CD4-positive, alpha-beta T cell (primary cell): ENCODE measurements around the gene ZCCHC7. TPM values are rescaled to one million over a fixed set of nuclear protein-coding genes. Genes with fewer than 3 reads are reported as not detected.
A peak's percentile ranks its signal among the peaks of the same experiment; 100 is the strongest.
"Not testable (repeated sequence)": the region's sequence is repeated elsewhere in the genome, so short reads cannot be mapped to it uniquely, and the experiment has no call there.

Experiments used
- ATAC-seq: fragments of 200-7000 bp; cut with Tn5 transposase; one replicate; pipeline ENCODE4 v1.10.0; 2022; ENCODE audit warnings: mild to moderate bottlenecking; ENCODE audit not compliant: poor library complexity
- CTCF ChIA-PET: fragments of 350-600 bp; sonication (Branson Sonifier 250); formaldehyde crosslinking; loops from one replicate; lab custom pipeline; 2021; ENCODE audit warnings: antibody characterized with exemption, inconsistent platforms; lab: Charles Lee
- POLR2A ChIA-PET: fragments of 350-600 bp; sonication (Branson Sonifier 250); formaldehyde crosslinking; loops from one replicate; lab custom pipeline; 2021; ENCODE audit warnings: antibody characterized with exemption, inconsistent platforms; lab: Charles Lee
- DNase-seq, 14 experiments: peaks; one replicate each; pipeline ENCODE4 v3.0.0-alpha.2; 2013 to 2020; ENCODE audit warnings: mixed read lengths in 2 of 14
- H3K27ac ChIP-seq, 2 donors: one replicate each; pipeline versions ENCODE4 v1.5.1 to v1.7.0; 2013; ENCODE audit warnings: low read length in 2 of 2, low read depth in 1 of 2, mild to moderate bottlenecking in 1 of 2
- H3K27me3 ChIP-seq, 2 experiments: 1 replicate in 1 of 2; 2 replicates in 1 of 2; pipeline versions ENCODE4 v1.6.1 to v1.7.0; 2013; ENCODE audit warnings: low read length in 2 of 2, control low read depth in 1 of 2, mild to moderate bottlenecking in 1 of 2, moderate library complexity in 1 of 2; ENCODE audit not compliant: insufficient read depth in 2 of 2, control insufficient read depth in 1 of 2
- H3K36me3 ChIP-seq: one replicate; pipeline ENCODE4 v1.6.1; 2013; ENCODE audit warnings: low read length, control low read depth; ENCODE audit not compliant: insufficient read depth
- H3K4me1 ChIP-seq: one replicate; pipeline ENCODE4 v1.6.1; 2013; ENCODE audit warnings: low read length, control low read depth; ENCODE audit not compliant: insufficient read depth
- H3K4me3 ChIP-seq: one replicate; pipeline ENCODE4 v1.5.1; 2013; ENCODE audit warnings: mild to moderate bottlenecking, low read length, moderate library complexity
- H3K9me3 ChIP-seq, 2 experiments: 1 replicate in 1 of 2; 2 replicates in 1 of 2; pipeline versions ENCODE4 v1.6.1 to v1.7.0; 2013; ENCODE audit warnings: low read length in 2 of 2, mild to moderate bottlenecking in 2 of 2, control low read depth in 1 of 2, moderate library complexity in 1 of 2; ENCODE audit not compliant: control insufficient read depth in 1 of 2, insufficient read depth in 1 of 2
- H3K27ac Mint-ChIP-seq: one replicate; pipeline ENCODE4 v1.8.0; 2020; ENCODE audit warnings: mixed read lengths
- H3K27me3 Mint-ChIP-seq: one replicate; pipeline ENCODE4 v1.8.0; 2021; ENCODE audit warnings: mixed read lengths
- H3K36me3 Mint-ChIP-seq: one replicate; pipeline ENCODE4 v1.8.0; 2021; ENCODE audit warnings: low read depth, mixed read lengths
- H3K4me1 Mint-ChIP-seq: one replicate; pipeline ENCODE4 v1.8.0; 2021; ENCODE audit warnings: low read depth, mixed read lengths
- H3K4me3 Mint-ChIP-seq: one replicate; pipeline ENCODE4 v1.8.0; 2020; ENCODE audit warnings: mild to moderate bottlenecking, mixed read lengths
- H3K9me3 Mint-ChIP-seq: one replicate; pipeline ENCODE4 v1.8.0; 2020; ENCODE audit warnings: mixed read lengths
- intact Hi-C, 2 experiments: fragments of 100-400 bp; cut with DNase I in 1 of 2; cut with micrococcal nuclease in 1 of 2; formaldehyde crosslinking; loops; one replicate each; pipeline versions ENCODE4 v1.15.1 to v1.9.0; 2023 to 2025; cut with DNase I, micrococcal nuclease
- total RNA-seq, 174 experiments: library from RNA in 2 of 174; stranded (reverse) in 2 of 174; gene quantifications; one replicate each; pipeline ENCODE4 v1.2.3 and lab custom pipeline; 2021 to 2026
- TF ChIP-seq, protein P1 (sequence below): fragments of 200-600 bp; IDR thresholded peaks from one replicate; pipeline ENCODE4 v1.8.0; 2022; ENCODE audit warnings: antibody characterized with exemption, mild to moderate bottlenecking

The ZCCHC7 gene
- total RNA-seq, 2 experiments from 2014 or later = 40.7 to 41.0 TPM

DNA sequence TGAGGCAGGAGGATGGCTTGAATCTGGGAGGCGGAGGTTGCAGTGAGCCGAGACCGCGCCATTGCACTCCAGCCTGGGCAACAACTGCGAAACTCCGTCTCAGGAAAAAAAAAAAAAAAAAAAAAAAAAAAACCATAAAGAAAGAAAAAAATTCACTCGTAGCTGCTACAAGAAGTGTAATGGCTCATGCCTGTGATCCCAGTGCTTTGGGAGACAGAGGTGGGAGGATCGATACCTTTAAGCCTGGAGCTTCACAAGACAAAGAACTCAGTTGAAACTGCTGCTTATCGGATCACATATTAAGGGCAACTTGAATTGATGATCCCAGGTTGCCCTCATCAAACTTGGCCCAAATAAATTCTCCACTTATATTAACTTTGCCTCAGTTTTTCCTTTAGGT is 1.0 kb upstream of the ZCCHC7 start:
- H3K4me3 ChIP-seq = no peak overlapping the region
- no peak for DNase-seq
- H3K27ac Mint-ChIP-seq = peak overlapping the region; percentile 92
- H3K4me1 ChIP-seq = peaks cover 16% of the 10 kb centered on the region
- H3K36me3 ChIP-seq = no peaks in the 10 kb centered on the region
- no peaks in the 10 kb centered on the region for H3K27me3 Mint-ChIP-seq
- intact Hi-C loops = loop anchor here in 1 of 2 experiments (10.0 kb wide), 1 partner anchor 345 kb away; the partner anchor contains the start of gene ZBTB5
- H3K36me3 Mint-ChIP-seq = peaks cover 22% of the 10 kb centered on the region
- H3K9me3 ChIP-seq = peaks cover 0 to 8% of the 10 kb centered on the region in 2 experiments
- TF ChIP-seq, protein P1, sequence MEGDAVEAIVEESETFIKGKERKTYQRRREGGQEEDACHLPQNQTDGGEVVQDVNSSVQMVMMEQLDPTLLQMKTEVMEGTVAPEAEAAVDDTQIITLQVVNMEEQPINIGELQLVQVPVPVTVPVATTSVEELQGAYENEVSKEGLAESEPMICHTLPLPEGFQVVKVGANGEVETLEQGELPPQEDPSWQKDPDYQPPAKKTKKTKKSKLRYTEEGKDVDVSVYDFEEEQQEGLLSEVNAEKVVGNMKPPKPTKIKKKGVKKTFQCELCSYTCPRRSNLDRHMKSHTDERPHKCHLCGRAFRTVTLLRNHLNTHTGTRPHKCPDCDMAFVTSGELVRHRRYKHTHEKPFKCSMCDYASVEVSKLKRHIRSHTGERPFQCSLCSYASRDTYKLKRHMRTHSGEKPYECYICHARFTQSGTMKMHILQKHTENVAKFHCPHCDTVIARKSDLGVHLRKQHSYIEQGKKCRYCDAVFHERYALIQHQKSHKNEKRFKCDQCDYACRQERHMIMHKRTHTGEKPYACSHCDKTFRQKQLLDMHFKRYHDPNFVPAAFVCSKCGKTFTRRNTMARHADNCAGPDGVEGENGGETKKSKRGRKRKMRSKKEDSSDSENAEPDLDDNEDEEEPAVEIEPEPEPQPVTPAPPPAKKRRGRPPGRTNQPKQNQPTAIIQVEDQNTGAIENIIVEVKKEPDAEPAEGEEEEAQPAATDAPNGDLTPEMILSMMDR = no peak
- peaks cover 39% of the 10 kb centered on the region for H3K4me1 Mint-ChIP-seq
- POLR2A ChIA-PET = interaction anchor here (0.7 to 5.3 kb wide), 14 partner anchors 10 to 473 kb away, joined by 3 to 107 read pairs (median 6); partner anchors contain the start of genes TOMM5 and ZBTB5
- no peak overlapping the region for H3K27ac ChIP-seq
- H3K4me3 Mint-ChIP-seq = peak overlapping the region; percentile 95
- ATAC-seq = no peak
- CTCF ChIA-PET = interaction anchor here (0.9 kb wide), 1 partner anchor 35 kb away, joined by 3 read pairs; no protein-coding TSS in a partner anchor
- H3K27me3 ChIP-seq = no peaks in the 10 kb centered on the region
- no peaks in the 10 kb centered on the region for H3K9me3 Mint-ChIP-seq

DNA sequence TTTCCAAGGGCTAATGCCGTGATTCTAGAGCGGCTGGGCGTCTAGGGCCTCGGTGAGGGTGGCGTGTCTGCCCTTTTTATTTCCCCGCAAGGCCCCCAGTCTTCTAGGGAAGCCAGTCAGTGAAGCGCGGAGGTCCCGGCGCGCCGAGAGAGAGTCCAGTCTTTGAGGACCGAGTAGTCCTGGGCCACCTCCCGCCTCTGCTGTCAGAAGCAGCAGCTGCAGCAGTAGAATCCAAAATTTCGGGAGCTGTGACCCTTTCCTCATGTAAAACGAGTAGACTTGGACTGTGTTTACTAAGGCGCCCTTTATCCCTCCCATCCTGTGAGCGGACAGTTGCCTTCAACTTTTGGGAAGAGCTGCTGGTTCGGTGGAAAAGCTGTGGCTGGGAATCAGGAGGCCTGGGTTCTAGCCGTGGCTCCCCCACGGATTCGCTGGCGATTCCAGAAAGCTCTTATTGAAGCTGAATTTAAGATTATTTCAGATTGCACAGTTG is 515 bp downstream of the ZCCHC7 start:
- CTCF ChIA-PET = interaction anchor here (1.0 to 1.6 kb wide), 3 partner anchors 39 to 209 kb away, joined by 3 to 4 read pairs (median 3); no protein-coding TSS in a partner anchor
- peak in 2 of 14 experiments; percentile 34 to 35 for DNase-seq
- POLR2A ChIA-PET = interaction anchor here (0.8 to 5.3 kb wide), 24 partner anchors 12 to 633 kb away, joined by 3 to 107 read pairs (median 4); partner anchors contain the start of genes POLR1E, TOMM5 and ZBTB5
- peak; percentile 5 for ATAC-seq
- H3K9me3 Mint-ChIP-seq, H3K9me3 ChIP-seq, H3K36me3 ChIP-seq, H3K27me3 Mint-ChIP-seq, H3K27me3 ChIP-seq: not testable (repeated sequence)
- Mint-ChIP-seq H3K4me1 (peaks cover 42% of the 10 kb centered on the region), H3K4me3 (peak overlapping the region; percentile 95), H3K36me3 (peaks cover 22% of the 10 kb centered on the region), H3K27ac (peak overlapping the region; percentile 92)
- peak overlapping the region; percentile 79 for H3K4me3 ChIP-seq
- intact Hi-C loops = loop anchor here (1.0 to 10.0 kb wide), 4 partner anchors 25 to 356 kb away; no protein-coding TSS in a partner anchor
- H3K27ac ChIP-seq = peak overlapping the region; percentile 87 to 94
- peaks cover 22% of the 10 kb centered on the region for H3K4me1 ChIP-seq

DNA sequence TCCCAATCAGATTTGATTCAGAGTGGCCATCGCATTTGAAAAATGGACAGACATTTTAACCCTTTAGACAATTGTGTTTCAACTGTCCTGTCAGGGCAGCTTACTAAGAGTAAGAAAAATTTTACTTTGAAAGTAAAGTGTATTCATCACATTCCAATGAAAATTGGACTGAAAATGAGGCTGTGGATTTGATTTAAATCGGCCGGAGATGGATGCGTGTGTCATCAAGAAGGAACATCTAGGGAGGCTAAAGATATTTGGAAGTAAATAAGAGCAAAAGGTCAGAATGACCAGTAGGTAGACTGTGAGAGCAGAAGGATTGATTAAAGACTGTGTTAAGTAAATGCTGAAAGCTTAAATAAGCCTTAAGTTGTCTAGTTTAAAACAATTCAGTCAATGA is 1.5 kb downstream of the ZCCHC7 start:
- Histone ChIP-seq H3K4me3 (no peak overlapping the region), H3K27me3 (no peaks in the 10 kb centered on the region), H3K27ac (no peak overlapping the region), H3K9me3 (peaks cover 0 to 8% of the 10 kb centered on the region in 2 experiments), H3K4me1 (peaks cover 22% of the 10 kb centered on the region), H3K36me3 (peaks cover 5% of the 10 kb centered on the region)
- ChIA-PET CTCF (interaction anchor here (1.6 kb wide), 1 partner anchor 41 kb away, joined by 4 read pairs; no protein-coding TSS in a partner anchor), POLR2A (interaction anchor here (0.8 to 5.3 kb wide), 5 partner anchors 14 to 180 kb away, joined by 3 to 107 read pairs (median 11); no protein-coding TSS in a partner anchor)
- no peak for ATAC-seq
- Mint-ChIP-seq H3K9me3 (no peaks in the 10 kb centered on the region), H3K4me1 (peaks cover 42% of the 10 kb centered on the region), H3K27ac (peak overlapping the region; percentile 92), H3K36me3 (peaks cover 22% of the 10 kb centered on the region), H3K4me3 (peak overlapping the region; percentile 95), H3K27me3 (no peaks in the 10 kb centered on the region)
- TF ChIP-seq, protein P1 = no peak
- intact Hi-C loops = loop anchor here (5.0 to 10.0 kb wide), 2 partner anchors 85 to 357 kb away; no protein-coding TSS in a partner anchor
- no peak for DNase-seq
